Natural killer cell treated with Interleukin-12 subunit alpha and Interleukin-12 subunit beta and Interleukin-15 and Interleukin-18, amount 100 ng/mL, for 72 hours (primary cell): ENCODE data around the gene MALSU1. TPM values are rescaled to one million over a fixed set of nuclear protein-coding genes. Genes with fewer than 3 reads are reported as not detected.

Experiments
- ATAC-seq, 2 donors: fragments of 150-1000 bp; cut with Tn5 transposase in 1 of 2; sonication (Bioruptor Pico), chemical (Tn5 transposase) in 1 of 2; 2 replicates each; pipeline ENCODE4 v1.10.0; 2021
- DNase-seq: peaks from one replicate; pipeline ENCODE4 v3.0.0; 2022; ENCODE audit warnings: low spot score
- H3K27ac Mint-ChIP-seq, 2 donors: 1 replicate in 1 of 2; 2 replicates in 1 of 2; pipeline ENCODE4 v1.8.0; 2022; ENCODE audit warnings: mixed read lengths in 2 of 2, mild to moderate bottlenecking in 1 of 2, moderate library complexity in 1 of 2
- H3K27me3 Mint-ChIP-seq, 2 donors: 1 replicate in 1 of 2; 2 replicates in 1 of 2; pipeline ENCODE4 v1.8.0; 2022; ENCODE audit warnings: mixed read lengths in 2 of 2
- H3K36me3 Mint-ChIP-seq: one replicate; pipeline ENCODE4 v1.8.0; 2022; ENCODE audit warnings: mixed read lengths
- H3K4me1 Mint-ChIP-seq, 2 donors: 1 replicate in 1 of 2; 2 replicates in 1 of 2; pipeline ENCODE4 v1.8.0; 2022; ENCODE audit warnings: low read depth in 2 of 2, mixed read lengths in 2 of 2, mild to moderate bottlenecking in 1 of 2
- H3K4me3 Mint-ChIP-seq: one replicate; pipeline ENCODE4 v1.8.0; 2022; ENCODE audit warnings: mixed read lengths
- H3K9me3 Mint-ChIP-seq: 2 replicates; pipeline ENCODE4 v1.8.0; 2022; ENCODE audit warnings: mixed read lengths
- total RNA-seq, 2 donors: library from RNA; stranded (reverse); gene quantifications; one replicate each; pipeline ENCODE4 v1.2.3, GENCODE V29; 2022

The MALSU1 gene
- total RNA-seq, 2 donors from 2014 or later = 43.0 to 60.4 TPM

- H3K27me3 Mint-ChIP-seq = peaks cover 3 to 5% of the 10 kb centered on the region in 2 donors
- H3K9me3 Mint-ChIP-seq = no peaks in the 10 kb centered on the region
- DNase-seq (no peak), ATAC-seq (no peak)
- H3K4me1 Mint-ChIP-seq = peaks cover 22 to 23% of the 10 kb centered on the region in 2 donors
- H3K4me3 Mint-ChIP-seq = peak overlapping the region; percentile 78
- H3K27ac Mint-ChIP-seq = peak overlapping the region; percentile 29 to 89
- no peaks in the 10 kb centered on the region for H3K36me3 Mint-ChIP-seq
Measured at GRCh38 chr7:23347682-23348180, 48.6 kb downstream of the MALSU1 start.

- Mint-ChIP-seq H3K4me3 (no peak overlapping the region), H3K27ac (no peak overlapping the region), H3K36me3 (no peaks in the 10 kb centered on the region), H3K9me3 (no peaks in the 10 kb centered on the region), H3K27me3 (peaks cover 0 to 11% of the 10 kb centered on the region in 2 donors), H3K4me1 (peaks cover 22 to 23% of the 10 kb centered on the region in 2 donors)
- ATAC-seq (no peak), DNase-seq (no peak)
Measured at GRCh38 chr7:23349484-23350157, 50.5 kb downstream of the MALSU1 start.

GRCh38 chr7:23350466-23350865 is 51.3 kb downstream of the MALSU1 start:
- no peak overlapping the region for H3K27ac Mint-ChIP-seq
- H3K9me3 Mint-ChIP-seq = no peaks in the 10 kb centered on the region
- no peaks in the 10 kb centered on the region for H3K36me3 Mint-ChIP-seq
- H3K27me3 Mint-ChIP-seq = peaks cover 0 to 13% of the 10 kb centered on the region in 2 donors
- ATAC-seq (no peak), DNase-seq (no peak)
- no peak overlapping the region for H3K4me3 Mint-ChIP-seq
- H3K4me1 Mint-ChIP-seq = peaks cover 22 to 23% of the 10 kb centered on the region in 2 donors

GRCh38 chr7:23353172-23353571 is 54.0 kb downstream of the MALSU1 start:
- H3K4me1 Mint-ChIP-seq = peaks cover 0 to 3% of the 10 kb centered on the region in 2 donors
- H3K27ac Mint-ChIP-seq = no peak overlapping the region
- no peak for ATAC-seq
- peaks cover 7 to 19% of the 10 kb centered on the region in 2 donors for H3K27me3 Mint-ChIP-seq
- H3K36me3 Mint-ChIP-seq = no peaks in the 10 kb centered on the region
- DNase-seq = no peak
- no peaks in the 10 kb centered on the region for H3K9me3 Mint-ChIP-seq
- H3K4me3 Mint-ChIP-seq = no peak overlapping the region

GRCh38 chr7:23356168-23356567 is 57.0 kb downstream of the MALSU1 start:
- no peaks in the 10 kb centered on the region for H3K9me3 Mint-ChIP-seq

GRCh38 chr7:23356726-23357125 is 57.6 kb downstream of the MALSU1 start:
- Mint-ChIP-seq H3K27me3 (peaks cover 17 to 30% of the 10 kb centered on the region in 2 donors), H3K27ac (no peak overlapping the region), H3K36me3 (no peaks in the 10 kb centered on the region), H3K4me1 (peaks cover 0 to 3% of the 10 kb centered on the region in 2 donors), H3K9me3 (no peaks in the 10 kb centered on the region), H3K4me3 (no peak overlapping the region)
- no peak for DNase-seq
- ATAC-seq = peak in 1 of 2 donors; percentile 86

More at GRCh38 chr7:23356168-23356567, 57.0 kb downstream of the MALSU1 start:
- DNase-seq (no peak), ATAC-seq (no peak)
- H3K4me3 Mint-ChIP-seq = no peak overlapping the region
- no peaks in the 10 kb centered on the region for H3K36me3 Mint-ChIP-seq
- no peak overlapping the region for H3K27ac Mint-ChIP-seq
- peaks cover 0 to 3% of the 10 kb centered on the region in 2 donors for H3K4me1 Mint-ChIP-seq
- peaks cover 16 to 28% of the 10 kb centered on the region in 2 donors for H3K27me3 Mint-ChIP-seq

GRCh38 chr7:23357190-23358093 is 58.3 kb downstream of the MALSU1 start:
- Mint-ChIP-seq H3K9me3 (no peaks in the 10 kb centered on the region), H3K4me3 (no peak overlapping the region), H3K36me3 (no peaks in the 10 kb centered on the region), H3K27ac (no peak overlapping the region), H3K27me3 (peaks cover 19 to 30% of the 10 kb centered on the region in 2 donors), H3K4me1 (peaks cover 0 to 3% of the 10 kb centered on the region in 2 donors)
- no peak for DNase-seq
- ATAC-seq = no peak

- Mint-ChIP-seq H3K9me3 (no peaks in the 10 kb centered on the region), H3K4me3 (no peak overlapping the region), H3K4me1 (peaks cover 0 to 3% of the 10 kb centered on the region in 2 donors), H3K36me3 (no peaks in the 10 kb centered on the region), H3K27ac (no peak overlapping the region), H3K27me3 (peaks cover 19 to 30% of the 10 kb centered on the region in 2 donors)
- no peak for DNase-seq
- no peak for ATAC-seq
Measured at GRCh38 chr7:23358152-23358674, 59.1 kb downstream of the MALSU1 start.

Other genes starting within 250 kb of the MALSU1 start
- 10 to 100 TPM; 19.5 to 20.1 TPM for gene KLHL7, start 193.6 kb upstream of the MALSU1 start, total RNA-seq
- 10 to 100 TPM; 41.2 to 86.2 TPM for gene NUP42, start 117.3 kb upstream of the MALSU1 start, total RNA-seq
- gene GPNMB, start 52.6 kb upstream of the MALSU1 start, total RNA-seq = not detected
- under 1 TPM; 0.31 to 0.95 TPM for gene IGF2BP3, start 171.2 kb downstream of the MALSU1 start, total RNA-seq
- gene TRA2A, start 232.6 kb downstream of the MALSU1 start, total RNA-seq = 100 to 1,000 TPM; 124 to 125 TPM